GM19463 (cell line): ENCODE data around the gene FAM149A.

Source experiments
- ATAC-seq: cut with Tn5 transposase; IDR thresholded peaks from one replicate; pipeline ENCODE4 v1.9.1; 2021; ENCODE audit warnings: mild to moderate bottlenecking, moderate library complexity; ENCODE audit not compliant: unreplicated experiment

FAM149A gene

GRCh38 chr4:186104890-186105646 is 564 bp downstream of the FAM149A start:
- peak; percentile 37 for ATAC-seq

GRCh38 chr4:186105647-186106321 is 1.3 kb downstream of the FAM149A start:
- ATAC-seq = peak; percentile 21

- no peak for ATAC-seq
Measured at GRCh38 chr4:186107947-186108346, 3.4 kb downstream of the FAM149A start.

- ATAC-seq = no peak
Measured at GRCh38 chr4:186108391-186108790, 3.9 kb downstream of the FAM149A start.

- ATAC-seq = no peak
Measured at GRCh38 chr4:186109245-186109644, 4.7 kb downstream of the FAM149A start.

GRCh38 chr4:186116697-186117096 is 12.2 kb downstream of the FAM149A start:
- no peak for ATAC-seq

GRCh38 chr4:186118582-186118981 is 14.1 kb downstream of the FAM149A start:
- ATAC-seq = no peak

- ATAC-seq = no peak
Measured at GRCh38 chr4:186121057-186121456, 16.6 kb downstream of the FAM149A start.

- no peak for ATAC-seq
Measured at GRCh38 chr4:186128842-186129241, 24.3 kb downstream of the FAM149A start.

GRCh38 chr4:186131935-186132334 is 27.4 kb downstream of the FAM149A start:
- no peak for ATAC-seq

- peak; percentile 26 for ATAC-seq
Measured at GRCh38 chr4:186132577-186133242, 28.2 kb downstream of the FAM149A start.

GRCh38 chr4:186134257-186134656 is 29.8 kb downstream of the FAM149A start:
- ATAC-seq = peak; percentile 98

- ATAC-seq = no peak
Measured at GRCh38 chr4:186134861-186135260, 30.4 kb downstream of the FAM149A start.

- ATAC-seq = no peak
Measured at GRCh38 chr4:186137196-186137794, 32.8 kb downstream of the FAM149A start.

- ATAC-seq = peak; percentile 55
Measured at GRCh38 chr4:186144198-186144945, 39.9 kb downstream of the FAM149A start.

GRCh38 chr4:186144946-186145569 is 40.6 kb downstream of the FAM149A start:
- peak; percentile 39 for ATAC-seq

- no peak for ATAC-seq
Measured at GRCh38 chr4:186146458-186146857, 42.0 kb downstream of the FAM149A start.

GRCh38 chr4:186148336-186148975 is 44.0 kb downstream of the FAM149A start:
- no peak for ATAC-seq

GRCh38 chr4:186149872-186150271 is 45.4 kb downstream of the FAM149A start:
- ATAC-seq = no peak

- ATAC-seq = no peak
Measured at GRCh38 chr4:186150926-186151325, 46.4 kb downstream of the FAM149A start.
